GM13977 (cell line): Measurements from ENCODE around the gene NMU.

Experiments used
- DNase-seq: peaks from one replicate; pipeline ENCODE4 v3.0.0; 2012; ENCODE audit warnings: low spot score
- in situ Hi-C: fragments of 300-500 bp; cut with MboI; formaldehyde crosslinking; loops from one replicate; pipeline ENCODE4 v1.12.0; 2022; ENCODE audit warnings: low sequenced_read_pairs, low pct_unique_long_range_greater_than_20kb, mixed read lengths, inconsistent platforms; ENCODE audit not compliant: unreplicated experiment
- TF ChIP-seq, protein P1 (sequence below): IDR thresholded peaks from 2 replicates; pipeline ENCODE4 v1.5.1; 2012; ENCODE audit warnings: mild to moderate bottlenecking, control low read depth; ENCODE audit not compliant: insufficient read depth; ENCODE audit errors: extremely low read depth, missing control alignments

The NMU gene

DNA sequence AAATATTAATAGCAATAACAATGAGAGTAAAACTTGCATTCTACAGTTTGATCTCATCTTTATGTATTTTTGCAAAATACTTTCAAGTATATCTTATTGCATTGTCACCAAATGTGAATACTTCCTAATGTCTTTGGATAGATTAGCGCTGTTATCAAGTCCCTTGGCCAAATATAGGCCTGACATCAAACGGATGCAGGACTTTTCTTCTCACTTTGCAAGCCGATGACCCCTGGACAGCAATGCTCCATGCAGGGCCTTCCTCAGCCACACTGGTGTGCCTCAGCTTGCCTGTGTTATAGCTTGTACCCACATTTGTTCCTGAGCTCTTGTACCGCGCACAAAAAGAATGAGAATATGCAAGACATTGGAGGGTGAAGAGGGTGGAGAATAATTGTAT, 18.0 kb upstream of the NMU start:
- TF ChIP-seq, protein P1, sequence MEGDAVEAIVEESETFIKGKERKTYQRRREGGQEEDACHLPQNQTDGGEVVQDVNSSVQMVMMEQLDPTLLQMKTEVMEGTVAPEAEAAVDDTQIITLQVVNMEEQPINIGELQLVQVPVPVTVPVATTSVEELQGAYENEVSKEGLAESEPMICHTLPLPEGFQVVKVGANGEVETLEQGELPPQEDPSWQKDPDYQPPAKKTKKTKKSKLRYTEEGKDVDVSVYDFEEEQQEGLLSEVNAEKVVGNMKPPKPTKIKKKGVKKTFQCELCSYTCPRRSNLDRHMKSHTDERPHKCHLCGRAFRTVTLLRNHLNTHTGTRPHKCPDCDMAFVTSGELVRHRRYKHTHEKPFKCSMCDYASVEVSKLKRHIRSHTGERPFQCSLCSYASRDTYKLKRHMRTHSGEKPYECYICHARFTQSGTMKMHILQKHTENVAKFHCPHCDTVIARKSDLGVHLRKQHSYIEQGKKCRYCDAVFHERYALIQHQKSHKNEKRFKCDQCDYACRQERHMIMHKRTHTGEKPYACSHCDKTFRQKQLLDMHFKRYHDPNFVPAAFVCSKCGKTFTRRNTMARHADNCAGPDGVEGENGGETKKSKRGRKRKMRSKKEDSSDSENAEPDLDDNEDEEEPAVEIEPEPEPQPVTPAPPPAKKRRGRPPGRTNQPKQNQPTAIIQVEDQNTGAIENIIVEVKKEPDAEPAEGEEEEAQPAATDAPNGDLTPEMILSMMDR, result no peak
- no peak for DNase-seq
- in situ Hi-C loops, result no loop called here

DNA sequence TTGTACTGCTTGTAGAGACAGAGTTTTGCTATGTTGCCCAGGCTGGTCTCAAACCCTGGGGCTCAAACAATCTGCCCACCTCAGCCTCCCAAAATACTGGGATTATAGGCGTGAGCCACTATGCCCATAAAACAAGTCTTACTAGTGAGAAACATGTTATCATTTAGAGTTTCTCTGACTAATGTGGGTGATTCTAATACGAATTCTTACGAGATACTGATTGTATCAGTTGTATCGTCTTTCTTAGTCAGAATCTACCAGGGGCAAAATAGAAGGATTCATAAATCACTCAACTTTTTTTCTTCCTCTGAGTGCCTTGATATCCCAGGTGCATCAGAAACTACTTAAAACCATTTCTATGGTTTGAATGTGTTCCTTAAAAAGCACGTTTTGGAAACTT, 14.4 kb upstream of the NMU start:
- TF ChIP-seq, protein P1, result no peak
- DNase-seq, result no peak
- in situ Hi-C loops, result no loop called here

DNA sequence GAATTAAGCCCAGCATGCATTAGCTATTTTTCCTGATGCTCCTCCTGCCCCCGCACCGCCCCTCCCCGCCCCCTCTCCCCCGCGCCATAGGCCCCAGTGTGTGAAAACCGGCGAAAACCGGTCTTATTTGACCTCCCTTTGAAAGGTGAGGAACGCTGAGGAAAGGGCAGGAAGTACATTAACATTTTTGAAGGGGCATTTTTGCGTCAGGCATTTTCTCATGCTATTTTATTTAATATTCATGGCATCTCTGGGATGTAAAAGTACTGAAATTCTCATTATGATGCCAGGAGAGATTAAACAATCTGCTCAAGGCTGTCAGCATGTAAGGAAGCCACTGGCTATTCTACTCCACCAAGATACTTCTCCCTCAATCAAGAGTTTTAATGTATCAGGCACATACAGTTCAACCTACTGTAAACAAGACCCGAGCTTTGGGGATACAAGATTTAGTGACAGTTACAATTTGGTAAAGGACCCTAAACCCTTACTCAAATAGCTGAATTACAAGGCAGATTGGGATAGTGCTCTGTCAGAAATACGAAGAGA, 1.2 kb upstream of the NMU start:
- in situ Hi-C loops, result no loop called here
- no peak for DNase-seq
- TF ChIP-seq, protein P1, result no peak

DNA sequence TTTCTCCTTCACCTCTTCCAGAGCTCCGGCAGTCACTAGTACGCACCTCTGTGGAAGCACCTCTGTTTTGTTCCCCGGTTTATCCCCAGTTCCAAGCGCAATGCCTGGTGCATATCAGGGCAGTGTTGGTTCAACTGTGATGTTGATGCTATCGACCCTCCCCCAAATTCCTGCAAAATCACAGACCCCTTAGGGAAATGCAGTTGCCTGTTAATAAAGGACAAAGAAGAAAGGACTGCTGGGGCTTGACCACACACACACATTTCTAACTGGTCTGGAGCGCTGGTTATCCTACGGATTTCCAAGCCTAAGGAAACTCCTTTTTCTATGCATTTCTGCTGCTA, 530 bp upstream of the NMU start:
- in situ Hi-C loops, result no loop called here
- TF ChIP-seq, protein P1, result no peak

DNA sequence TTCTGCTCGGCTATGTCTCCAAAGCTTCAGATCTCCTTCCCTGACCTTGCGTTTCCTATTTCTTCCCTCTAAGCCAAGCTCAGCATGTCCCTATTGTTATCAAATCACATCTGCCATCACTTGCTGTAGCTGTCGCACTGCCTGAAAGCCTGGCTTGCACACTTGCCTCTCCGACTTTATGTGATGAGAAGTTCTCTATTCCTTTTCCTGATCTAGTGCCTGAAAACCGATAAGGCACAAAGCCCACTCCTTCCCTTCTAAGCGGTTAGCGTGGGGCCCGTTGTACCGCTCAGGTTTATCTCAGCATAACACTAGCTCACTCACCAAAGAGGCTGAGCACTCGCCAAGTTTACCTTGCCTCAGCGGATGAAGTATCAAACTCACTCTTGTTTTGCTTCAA, 816 bp downstream of the NMU start:
- no peak for DNase-seq
- TF ChIP-seq, protein P1, result no peak
- in situ Hi-C loops, result no loop called here

More for the DNA sequence above, 530 bp upstream of the NMU start:
- no peak for DNase-seq

DNA sequence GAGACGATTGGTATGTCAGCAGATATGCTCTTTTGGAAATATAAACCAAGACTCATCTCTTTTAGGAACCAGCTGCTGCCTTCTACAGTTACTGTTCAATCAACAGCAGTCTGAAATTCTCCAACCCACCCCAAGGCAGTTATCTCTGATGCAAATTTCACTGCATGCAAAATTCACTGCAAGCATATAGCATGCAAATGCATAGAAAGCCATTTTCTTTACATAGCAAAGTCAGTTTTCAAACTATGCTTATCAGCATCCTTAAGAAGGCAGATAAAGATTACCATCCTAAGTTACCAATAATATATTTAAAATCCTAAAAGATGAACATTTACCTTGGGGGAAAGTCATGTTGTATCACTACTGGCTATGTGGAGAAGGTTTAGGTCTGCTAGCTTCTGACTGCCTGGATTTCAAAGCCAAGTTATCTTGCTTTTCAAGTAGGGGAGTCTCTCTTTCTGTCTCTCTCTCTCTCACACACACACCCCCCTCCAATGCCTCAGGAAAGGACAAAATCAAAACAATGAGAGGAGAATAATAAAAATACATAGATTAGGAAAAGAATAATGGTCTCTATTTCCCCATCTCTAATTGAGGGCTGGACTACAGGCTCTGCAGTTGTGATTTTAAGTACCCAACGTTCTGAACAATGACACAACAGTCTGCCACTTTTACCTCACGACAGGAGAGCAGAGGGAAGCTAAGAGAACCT, 1.5 kb downstream of the NMU start:
- DNase-seq, result no peak
- in situ Hi-C loops, result no loop called here
- TF ChIP-seq, protein P1, result no peak
